HEK293 (cell line): ENCODE data around the gene A4GALT.

Experiments used
- FEZF1 ChIP-seq: fragments of 450-650 bp; formaldehyde crosslinking; IDR thresholded peaks from 2 replicates; pipeline ENCODE4 v1.5.1; 2016; ENCODE audit warnings: missing biosample characterization, missing genetic modification characterization
- KLF1 ChIP-seq: fragments of 450-650 bp; formaldehyde crosslinking; IDR thresholded peaks from 2 replicates; pipeline ENCODE4 v1.5.1; 2016; ENCODE audit warnings: missing biosample characterization, missing genetic modification characterization
- OSR2 ChIP-seq: fragments of 450-650 bp; formaldehyde crosslinking; IDR thresholded peaks from 2 replicates; pipeline ENCODE4 v1.5.1; 2016; ENCODE audit warnings: missing biosample characterization, missing genetic modification characterization
- PBX3 ChIP-seq: sonication (generic); formaldehyde crosslinking; IDR thresholded peaks from 2 replicates; pipeline ENCODE4 v1.8.1; 2022; ENCODE audit warnings: mild to moderate bottlenecking, moderate library complexity, missing genetic modification reagents
- PRDM10 ChIP-seq: fragments of 450-650 bp; formaldehyde crosslinking; IDR thresholded peaks from 2 replicates; pipeline ENCODE4 v1.5.1; 2016; ENCODE audit warnings: missing biosample characterization, missing genetic modification characterization
- PRDM2 ChIP-seq: fragments of 450-650 bp; formaldehyde crosslinking; IDR thresholded peaks from 2 replicates; pipeline ENCODE4 v1.5.1; 2016; ENCODE audit warnings: missing biosample characterization, missing genetic modification characterization, borderline replicate concordance
- ZBTB17 ChIP-seq: fragments of 450-650 bp; formaldehyde crosslinking; IDR thresholded peaks from 2 replicates; pipeline ENCODE4 v1.5.1; 2016; ENCODE audit warnings: missing biosample characterization, missing genetic modification characterization
- ZBTB20 ChIP-seq: fragments of 450-650 bp; formaldehyde crosslinking; IDR thresholded peaks from 2 replicates; pipeline ENCODE4 v1.5.1; 2016; ENCODE audit warnings: missing biosample characterization, missing genetic modification characterization
- ZBTB26 ChIP-seq: fragments of 450-650 bp; formaldehyde crosslinking; optimal IDR thresholded peaks from 2 replicates; pipeline ENCODE3; 2016; ENCODE audit warnings: missing biosample characterization, mild to moderate bottlenecking, missing genetic modification characterization
- ZFP69B ChIP-seq: fragments of 450-650 bp; formaldehyde crosslinking; IDR thresholded peaks from 2 replicates; pipeline ENCODE4 v1.5.1; 2016; ENCODE audit warnings: missing biosample characterization, missing genetic modification characterization
- ZNF18 ChIP-seq: fragments of 450-650 bp; formaldehyde crosslinking; IDR thresholded peaks from 2 replicates; pipeline ENCODE4 v1.5.1; 2016; ENCODE audit warnings: missing biosample characterization, missing genetic modification characterization
- ZNF341 ChIP-seq: fragments of 450-650 bp; formaldehyde crosslinking; IDR thresholded peaks from 2 replicates; pipeline ENCODE4; 2016; ENCODE audit warnings: low read depth, missing biosample characterization, missing genetic modification characterization
- ZNF350 ChIP-seq: fragments of 450-650 bp; formaldehyde crosslinking; IDR thresholded peaks from 2 replicates; pipeline ENCODE4 v1.5.0; 2017; ENCODE audit warnings: missing biosample characterization, mild to moderate bottlenecking, missing genetic modification characterization
- ZNF394 ChIP-seq: fragments of 450-650 bp; formaldehyde crosslinking; IDR thresholded peaks from 2 replicates; pipeline ENCODE4 v1.5.1; 2016; ENCODE audit warnings: missing biosample characterization, missing genetic modification characterization, mild to moderate bottlenecking, moderate library complexity, borderline replicate concordance
- ZNF514 ChIP-seq: fragments of 450-650 bp; formaldehyde crosslinking; IDR thresholded peaks from 2 replicates; pipeline ENCODE4 v1.5.1; 2016; ENCODE audit warnings: missing biosample characterization, missing genetic modification characterization
- ZNF571 ChIP-seq: fragments of 450-650 bp; formaldehyde crosslinking; IDR thresholded peaks from 2 replicates; pipeline ENCODE4 v1.5.0; 2017; ENCODE audit warnings: missing biosample characterization, missing genetic modification characterization
- ZNF701 ChIP-seq: fragments of 450-650 bp; formaldehyde crosslinking; IDR thresholded peaks from 2 replicates; pipeline ENCODE4 v1.5.1; 2016; ENCODE audit warnings: missing biosample characterization, missing genetic modification characterization
- ZNF76 ChIP-seq: fragments of 450-650 bp; formaldehyde crosslinking; IDR thresholded peaks from 2 replicates; pipeline ENCODE4; 2016; ENCODE audit warnings: low read depth, missing biosample characterization, missing genetic modification characterization, borderline replicate concordance
- ZNF776 ChIP-seq: fragments of 450-650 bp; formaldehyde crosslinking; IDR thresholded peaks from 2 replicates; pipeline ENCODE4 v1.5.0; 2017; ENCODE audit warnings: missing biosample characterization, missing genetic modification characterization, borderline replicate concordance
- ZNF791 ChIP-seq: fragments of 450-650 bp; formaldehyde crosslinking; IDR thresholded peaks from 2 replicates; pipeline ENCODE4 v1.5.1; 2016; ENCODE audit warnings: missing biosample characterization, missing genetic modification characterization
- ZNF837 ChIP-seq: fragments of 450-650 bp; formaldehyde crosslinking; IDR thresholded peaks from 2 replicates; pipeline ENCODE4 v1.5.1; 2016; ENCODE audit warnings: missing biosample characterization, missing genetic modification characterization
- ZSCAN5A ChIP-seq: fragments of 450-650 bp; formaldehyde crosslinking; IDR thresholded peaks from 2 replicates; pipeline ENCODE4 v1.5.1; 2016; ENCODE audit warnings: missing biosample characterization, missing genetic modification characterization

The A4GALT gene

GRCh38 chr22:42688241-42689211 lies 32.1 kb downstream of the A4GALT start (continued):
- peak; percentile 58; the same call in 1 of the 2 replicates for TF ChIP-seq KLF1 (tag by site-specific recombination)
- TF ChIP-seq ZNF341, result peak; percentile 63
- no peak for TF ChIP-seq PRDM2 (tag by site-specific recombination)
- TF ChIP-seq ZNF18 (tag by site-specific recombination), result no peak; the same call in 1 of the 2 replicates
- TF ChIP-seq ZNF701 (tag by site-specific recombination), result no peak
- TF ChIP-seq OSR2, result peak; percentile 90
- no peak for TF ChIP-seq ZNF571 (tag by site-specific recombination)
- TF ChIP-seq ZNF514, result no peak
- TF ChIP-seq ZNF76 (tag by site-specific recombination), result peak; percentile 61; the same call in 1 of the 2 replicates
- TF ChIP-seq ZNF394, result no peak
- no peak for TF ChIP-seq ZNF350 (tag by site-specific recombination)
- no peak for TF ChIP-seq FEZF1 (tag by site-specific recombination)
- no peak for TF ChIP-seq ZFP69B
- peak; percentile 82 for TF ChIP-seq PRDM10 (tag by site-specific recombination)
- no peak for TF ChIP-seq ZNF791 (tag by site-specific recombination)
- no peak for TF ChIP-seq ZSCAN5A (tag by site-specific recombination)
- TF ChIP-seq ZBTB26 (tag by site-specific recombination), result peak; percentile 14
- TF ChIP-seq ZBTB20, result no peak
- TF ChIP-seq ZBTB17 (tag by site-specific recombination), result peak; percentile 18; the same call in 1 of the 2 replicates
- TF ChIP-seq PBX3, result peak; percentile 59; the same call in 1 of the 2 replicates
- no peak for TF ChIP-seq ZNF776 (tag by site-specific recombination)
- no peak for TF ChIP-seq ZNF837 (tag by site-specific recombination)
